NCI-H2196 treated with DMSO at 0.1 percent for 48 hours (cell line): ENCODE data around the gene CALR.
"Not testable (repeated sequence)": the region's sequence is repeated elsewhere in the genome, so short reads cannot be mapped to it uniquely, and the experiment has no call there.

Experiments
- DNase-seq: peaks from one replicate; lab custom pipeline; 2025; ENCODE audit not compliant: unreplicated experiment; lab: John Stamatoyannopoulos, UW

CALR gene

GRCh38 chr19:12933287-12934072 lies 4.9 kb upstream of the CALR start, which contains the start of gene FARSA:
Gene FARSA, minus strand, starts transcription at chr19:12933711. Its CDS starts 15 bp downstream, at chr19:12933696.
- peak; percentile 71 for DNase-seq

- no peak for DNase-seq
These were observed 3.3 kb upstream of the CALR start for GRCh38 chr19:12935071-12935470.

- DNase-seq: no peak
These were observed 1.8 kb upstream of the CALR start for GRCh38 chr19:12936582-12936981.

- no peak for DNase-seq
These were observed 1.1 kb upstream of the CALR start for GRCh38 chr19:12937093-12937926.

- DNase-seq: no peak
These were observed 581 bp downstream of the CALR start for GRCh38 chr19:12938779-12939601.

- DNase-seq: no peak
These were observed 1.6 kb downstream of the CALR start for GRCh38 chr19:12939975-12940423.

GRCh38 chr19:12940897-12941296 lies 2.5 kb downstream of the CALR start:
- no peak for DNase-seq

- no peak for DNase-seq
These were observed 5.1 kb downstream of the CALR start for GRCh38 chr19:12943437-12944044.

GRCh38 chr19:12944104-12944674 lies 5.8 kb downstream of the CALR start:
- no peak for DNase-seq

GRCh38 chr19:12945479-12946091 lies 7.2 kb downstream of the CALR start, which contains the start of gene RAD23A:
Gene RAD23A, plus strand, starts transcription at chr19:12945862. Its CDS starts 87 bp downstream, at chr19:12945949.
- DNase-seq: peak; percentile 92

GRCh38 chr19:12946092-12946721 lies 7.8 kb downstream of the CALR start:
- DNase-seq: peak; percentile 42

GRCh38 chr19:12946731-12947496 lies 8.5 kb downstream of the CALR start:
- DNase-seq: no peak

- DNase-seq: no peak
These were observed 9.5 kb downstream of the CALR start for GRCh38 chr19:12947702-12948611.

GRCh38 chr19:12948612-12949362 lies 10.4 kb downstream of the CALR start:
- DNase-seq: no peak

GRCh38 chr19:12949363-12950283 lies 11.2 kb downstream of the CALR start:
- no peak for DNase-seq

- not testable (repeated sequence) for DNase-seq
These were observed 13.6 kb downstream of the CALR start for GRCh38 chr19:12952050-12952449.
